WTC11 (cell line): ENCODE data around the gene RARB. TPM values are rescaled to one million over a fixed set of nuclear protein-coding genes. Genes with fewer than 3 reads are reported as not detected.

Source experiments
- ATAC-seq: fragments of 200-7000 bp; cut with Tn5 transposase; 2 replicates; pipeline ENCODE4 v1.10.0; 2021; ENCODE audit warnings: mild to moderate bottlenecking, moderate library complexity
- Bru-seq: library from RNA; stranded (reverse); fragments of 400-500 nt; gene quantifications from one replicate; lab custom pipeline; 2021; lab: Mats Ljungman, UMichigan
- CTCF ChIA-PET: fragments of 300-600 bp; sonication (Branson Sonifier 250); formaldehyde crosslinking; loops from one replicate; lab custom pipeline; 2021; ENCODE audit warnings: antibody characterized with exemption; lab: Charles Lee
- POLR2A ChIA-PET: fragments of 350-600 bp; sonication (Branson Sonifier 250); formaldehyde crosslinking; loops from one replicate; lab custom pipeline; 2021; ENCODE audit warnings: antibody characterized with exemption; lab: Charles Lee
- DNase-seq: peaks from one replicate; pipeline ENCODE4 v3.0.0; 2021; ENCODE audit warnings: low spot score
- H3K27ac Mint-ChIP-seq: 2 replicates; pipeline ENCODE4 v1.8.0; 2021; ENCODE audit warnings: mixed read lengths
- H3K27me3 Mint-ChIP-seq: 2 replicates; pipeline ENCODE4 v1.8.0; 2021; ENCODE audit warnings: low read depth, mild to moderate bottlenecking, moderate library complexity, mixed read lengths
- H3K36me3 Mint-ChIP-seq: 2 replicates; pipeline ENCODE4 v1.8.0; 2021; ENCODE audit warnings: mixed read lengths
- H3K4me1 Mint-ChIP-seq: 2 replicates; pipeline ENCODE4 v1.8.0; 2022; ENCODE audit warnings: mixed read lengths
- H3K4me3 Mint-ChIP-seq: 2 replicates; pipeline ENCODE4 v1.8.0; 2021; ENCODE audit warnings: mild to moderate bottlenecking, moderate library complexity, mixed read lengths
- H3K9me3 Mint-ChIP-seq: 2 replicates; pipeline ENCODE4 v1.8.0; 2021; ENCODE audit warnings: mixed read lengths
- ARID4B ChIP-seq: sonication (generic); formaldehyde crosslinking; IDR thresholded peaks from 2 replicates; pipeline ENCODE4 v1.8.0; 2023; ENCODE audit warnings: missing genetic modification reagents, mild to moderate bottlenecking, borderline replicate concordance
- ATF6 ChIP-seq: sonication (generic); formaldehyde crosslinking; IDR thresholded peaks from 2 replicates; pipeline ENCODE4 v1.8.1; 2023; ENCODE audit warnings: mild to moderate bottlenecking, missing genetic modification reagents
- ERG ChIP-seq: fragments of 250-450 bp; sonication (Bioruptor Pico); IDR thresholded peaks from 2 replicates; pipeline ENCODE4 v1.8.0; 2021; ENCODE audit warnings: mild to moderate bottlenecking
- GABPB1 ChIP-seq: sonication (generic); formaldehyde crosslinking; IDR thresholded peaks from 2 replicates; pipeline ENCODE4 v1.8.1; 2023; ENCODE audit warnings: mild to moderate bottlenecking, missing genetic modification reagents
- MAX ChIP-seq: sonication (generic); formaldehyde crosslinking; IDR thresholded peaks from 2 replicates; pipeline ENCODE4 v1.8.0; 2022; ENCODE audit warnings: mild to moderate bottlenecking, missing genetic modification reagents
- MYBL2 ChIP-seq: sonication (generic); formaldehyde crosslinking; IDR thresholded peaks from 2 replicates; pipeline ENCODE4 v1.8.1; 2023; ENCODE audit warnings: mild to moderate bottlenecking, moderate library complexity, missing genetic modification reagents
- SMAD4 ChIP-seq: sonication (generic); formaldehyde crosslinking; IDR thresholded peaks from 2 replicates; pipeline ENCODE4 v1.8.0; 2022; ENCODE audit warnings: mild to moderate bottlenecking, missing genetic modification reagents
- STAT6 ChIP-seq: sonication (generic); formaldehyde crosslinking; conservative IDR thresholded peaks from 2 replicates; pipeline ENCODE4 v1.8.1; 2023; ENCODE audit warnings: mild to moderate bottlenecking, low read depth, missing genetic modification reagents, moderate library complexity
- ZBTB43 ChIP-seq: sonication (generic); formaldehyde crosslinking; IDR thresholded peaks from 2 replicates; pipeline ENCODE4 v1.8.1; 2023; ENCODE audit warnings: mild to moderate bottlenecking, missing genetic modification reagents
- ZNF121 ChIP-seq: sonication (generic); formaldehyde crosslinking; IDR thresholded peaks from 2 replicates; pipeline ENCODE4 v1.8.0; 2023; ENCODE audit warnings: missing genetic modification reagents
- ZNF512 ChIP-seq: sonication (generic); formaldehyde crosslinking; IDR thresholded peaks from 2 replicates; pipeline ENCODE4 v1.8.1; 2022; ENCODE audit warnings: missing genetic modification reagents, borderline replicate concordance
- ZNF532 ChIP-seq: fragments of 250-450 bp; sonication (Bioruptor Pico); IDR thresholded peaks from 2 replicates; pipeline ENCODE4 v1.9.0; 2021; ENCODE audit warnings: mild to moderate bottlenecking, borderline replicate concordance
- long read RNA-seq, 3 experiments: library from RNA in 1 of 3; library from capped mRNA in 1 of 3; library from polyadenylated mRNA in 1 of 3; unstranded in 2 of 3; stranded (forward) in 1 of 3; transcript quantifications; one replicate each; pipeline ENCODE4 v2.0.0, GENCODE V29; 2021
- total RNA-seq: library from RNA; stranded (reverse); gene quantifications from 3 replicates; pipeline ENCODE4 v1.2.3, GENCODE V29; 2021

RARB gene
- 0.14 TPM in 1 of 3 replicates, not detected in the others for total RNA-seq
- Bru-seq, nascent RNA: percentile 16 among the genes with signal in this experiment
- long read RNA-seq, experiment 1: 0 reads
- long read RNA-seq, experiment 2: 0 reads
- long read RNA-seq, experiment 3: 0 reads

GRCh38 chr3:25427942-25428788 is at the start of gene RARB:
RARB (plus strand) TSS chr3:25428263; CDS start chr3:25428732, 469 bp downstream.
- DNase-seq (peak; percentile 35), ATAC-seq (peak; percentile 78)
- Mint-ChIP-seq H3K9me3 (no peaks in the 10 kb centered on the region), H3K36me3 (no peaks in the 10 kb centered on the region), H3K4me1 (peaks cover 67% of the 10 kb centered on the region), H3K4me3 (peak within 1 kb of the TSS; percentile 77), H3K27ac (no peak within 1 kb of the TSS), H3K27me3 (peaks cover 31% of the 10 kb centered on the region)
- no peak for TF ChIP-seq ARID4B
- TF ChIP-seq MAX (CRISPR knock-in tag): peak; percentile 44; the same call in 1 of the 2 replicates
- ChIA-PET CTCF (interaction anchor here (1.2 to 1.9 kb wide), 4 partner anchors 14 to 166 kb away, joined by 3 to 12 read pairs (median 4); no protein-coding TSS in a partner anchor), POLR2A (no interaction called here)

- ATAC-seq: no peak
- Mint-ChIP-seq H3K9me3 (no peaks in the 10 kb centered on the region), H3K27ac (no peak overlapping the region), H3K4me1 (peaks cover 10% of the 10 kb centered on the region), H3K4me3 (no peak overlapping the region), H3K27me3 (no peaks in the 10 kb centered on the region), H3K36me3 (no peaks in the 10 kb centered on the region)
- POLR2A ChIA-PET: no interaction called here
- DNase-seq: no peak
- TF ChIP-seq GABPB1 (no peak), SMAD4 (CRISPR knock-in tag) (no peak), ZBTB43 (CRISPR knock-in tag) (no peak), ZNF532 (CRISPR knock-in tag) (no peak), ZNF121 (CRISPR knock-in tag) (no peak), MYBL2 (CRISPR knock-in tag) (no peak), MAX (CRISPR knock-in tag) (no peak), ZNF512 (CRISPR knock-in tag) (no peak), STAT6 (CRISPR knock-in tag) (no peak), ERG (no peak), ATF6 (no peak)
- CTCF ChIA-PET: no interaction called here
Measured at GRCh38 chr3:25378786-25379311, 49.2 kb upstream of the RARB start.
